Breast epithelium (tissue), 4 donors: ENCODE results near the gene PCDHGA1. TPM values are rescaled to one million over a fixed set of nuclear protein-coding genes. Genes with fewer than 3 reads are reported as not detected.
A peak's percentile ranks its signal among the peaks of the same experiment; 100 is the strongest.

Experiments used
- DNase-seq, 2 donors: peaks; one replicate each; pipeline ENCODE4 v3.0.0-alpha.2; 2019; ENCODE audit warnings: low spot score in 2 of 2
- H3K27ac ChIP-seq, 2 donors: fragments of 200-600 bp; sonication (generic) in 1 of 2; one replicate each; pipeline ENCODE4 v1.5.1; 2016 to 2019; ENCODE audit warnings: mild to moderate bottlenecking in 1 of 2
- H3K27me3 ChIP-seq, 2 donors: fragments of 200-600 bp; sonication (generic) in 1 of 2; one replicate each; pipeline versions ENCODE4 v1.5.1 to v1.6.0; 2017 to 2019; ENCODE audit warnings: control low read depth in 1 of 2, mild to moderate bottlenecking in 1 of 2
- H3K36me3 ChIP-seq: fragments of 200-600 bp; one replicate; pipeline ENCODE4 v1.5.1; 2019
- H3K4me1 ChIP-seq, 2 donors: fragments of 200-600 bp; sonication (generic); one replicate each; pipeline ENCODE4 v1.5.1; 2016 to 2019; ENCODE audit warnings: control low read depth in 1 of 2
- H3K4me3 ChIP-seq, 3 donors: fragments of 200-600 bp; sonication (generic); 1 replicate in 2 of 3; 2 replicates in 1 of 3; pipeline ENCODE4 v1.5.1; 2016 to 2019; ENCODE audit warnings: mild to moderate bottlenecking in 3 of 3, moderate library complexity in 2 of 3
- H3K9me3 ChIP-seq, 2 donors: fragments of 200-600 bp; sonication (generic) in 1 of 2; one replicate each; pipeline ENCODE4 v1.5.1; 2016 to 2019; ENCODE audit warnings: control low read depth in 1 of 2
- POLR2A ChIP-seq: fragments of 450-650 bp; IDR thresholded peaks from one replicate; pipeline ENCODE4 v1.6.1; 2016; ENCODE audit warnings: antibody characterized with exemption, mild to moderate bottlenecking, moderate library complexity
- POLR2AphosphoS5 ChIP-seq, 3 donors: sonication (generic); formaldehyde crosslinking; IDR thresholded peaks; one replicate each; pipeline ENCODE4 v1.6.1; 2017; ENCODE audit warnings: antibody characterized with exemption in 3 of 3
- intact Hi-C: fragments of 100-400 bp; cut with DNase I; formaldehyde crosslinking; loops from one replicate; pipeline ENCODE4 v1.15.1; 2023; ENCODE audit warnings: low total_unique reads
- total RNA-seq, 3 donors: library from RNA; depleted of rRNA; stranded (reverse); fragments of >200 nt; gene quantifications; one replicate each; pipeline ENCODE4 v1.1.0, GENCODE V29; 2016
- TF ChIP-seq, protein P1 (sequence below), 3 donors: fragments of 450-650 bp; IDR thresholded peaks; one replicate each; pipeline ENCODE4 v1.5.1; 2016 to 2017; ENCODE audit warnings: antibody characterized with exemption in 3 of 3, mild to moderate bottlenecking in 3 of 3, moderate library complexity in 3 of 3

The PCDHGA1 gene
- total RNA-seq, 3 donors from 2014 or later: 0.80 to 1.3 (median 1.2) TPM

DNA sequence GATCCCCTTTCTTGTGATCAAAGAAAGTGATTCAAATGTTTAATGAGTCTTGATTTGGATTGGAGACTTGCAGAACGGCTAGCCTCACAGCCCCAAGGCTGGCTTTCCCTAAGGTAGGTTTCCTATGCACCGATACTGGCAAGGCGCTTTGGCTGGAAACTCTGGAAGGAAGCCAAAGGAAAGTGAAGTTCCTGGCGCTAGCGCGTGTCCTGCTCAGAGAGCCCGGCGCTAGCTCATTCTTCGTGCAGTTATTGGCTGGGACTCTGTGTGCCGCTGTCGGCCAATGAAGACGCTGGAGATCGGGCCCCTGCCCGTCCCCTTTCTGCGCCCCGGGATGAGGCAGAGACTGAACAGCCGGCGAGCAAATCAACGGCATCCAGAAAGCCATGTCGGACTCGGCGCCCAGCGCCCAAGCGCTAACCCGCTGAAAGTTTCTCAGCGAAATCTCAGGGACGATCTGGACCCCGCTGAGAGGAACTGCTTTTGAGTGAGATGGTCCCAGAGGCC, 145.4 kb downstream of the PCDHGA1 start, which contains the start of gene PCDHGC3:
Gene PCDHGC3, plus strand, starts transcription at position 342 of the 507 bp plus-strand sequence. Its CDS starts 151 bp downstream, at position 493.
- TF ChIP-seq, protein P1, sequence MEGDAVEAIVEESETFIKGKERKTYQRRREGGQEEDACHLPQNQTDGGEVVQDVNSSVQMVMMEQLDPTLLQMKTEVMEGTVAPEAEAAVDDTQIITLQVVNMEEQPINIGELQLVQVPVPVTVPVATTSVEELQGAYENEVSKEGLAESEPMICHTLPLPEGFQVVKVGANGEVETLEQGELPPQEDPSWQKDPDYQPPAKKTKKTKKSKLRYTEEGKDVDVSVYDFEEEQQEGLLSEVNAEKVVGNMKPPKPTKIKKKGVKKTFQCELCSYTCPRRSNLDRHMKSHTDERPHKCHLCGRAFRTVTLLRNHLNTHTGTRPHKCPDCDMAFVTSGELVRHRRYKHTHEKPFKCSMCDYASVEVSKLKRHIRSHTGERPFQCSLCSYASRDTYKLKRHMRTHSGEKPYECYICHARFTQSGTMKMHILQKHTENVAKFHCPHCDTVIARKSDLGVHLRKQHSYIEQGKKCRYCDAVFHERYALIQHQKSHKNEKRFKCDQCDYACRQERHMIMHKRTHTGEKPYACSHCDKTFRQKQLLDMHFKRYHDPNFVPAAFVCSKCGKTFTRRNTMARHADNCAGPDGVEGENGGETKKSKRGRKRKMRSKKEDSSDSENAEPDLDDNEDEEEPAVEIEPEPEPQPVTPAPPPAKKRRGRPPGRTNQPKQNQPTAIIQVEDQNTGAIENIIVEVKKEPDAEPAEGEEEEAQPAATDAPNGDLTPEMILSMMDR (IDR thresholded peaks at IDR 0.05): peak; percentile 4 to 20 (median 20)
- TF ChIP-seq POLR2AphosphoS5 (IDR thresholded peaks at IDR 0.05): peak; percentile 16 to 85 (median 72)
- TF ChIP-seq POLR2A: no peak
- intact Hi-C loops: no loop called here
- peak; percentile 90 to 93 for DNase-seq
- no peaks in the 10 kb centered on the region for H3K27me3 ChIP-seq
- H3K27ac ChIP-seq: peak within 1 kb of the TSS; percentile 93 to 94
- H3K36me3 ChIP-seq: no peaks in the 10 kb centered on the region
- H3K9me3 ChIP-seq: no peaks in the 10 kb centered on the region
- H3K4me1 ChIP-seq: peaks cover 0 to 14% of the 10 kb centered on the region in 2 donors
- peak within 1 kb of the TSS; percentile 71 to 78 (median 74) for H3K4me3 ChIP-seq

DNA sequence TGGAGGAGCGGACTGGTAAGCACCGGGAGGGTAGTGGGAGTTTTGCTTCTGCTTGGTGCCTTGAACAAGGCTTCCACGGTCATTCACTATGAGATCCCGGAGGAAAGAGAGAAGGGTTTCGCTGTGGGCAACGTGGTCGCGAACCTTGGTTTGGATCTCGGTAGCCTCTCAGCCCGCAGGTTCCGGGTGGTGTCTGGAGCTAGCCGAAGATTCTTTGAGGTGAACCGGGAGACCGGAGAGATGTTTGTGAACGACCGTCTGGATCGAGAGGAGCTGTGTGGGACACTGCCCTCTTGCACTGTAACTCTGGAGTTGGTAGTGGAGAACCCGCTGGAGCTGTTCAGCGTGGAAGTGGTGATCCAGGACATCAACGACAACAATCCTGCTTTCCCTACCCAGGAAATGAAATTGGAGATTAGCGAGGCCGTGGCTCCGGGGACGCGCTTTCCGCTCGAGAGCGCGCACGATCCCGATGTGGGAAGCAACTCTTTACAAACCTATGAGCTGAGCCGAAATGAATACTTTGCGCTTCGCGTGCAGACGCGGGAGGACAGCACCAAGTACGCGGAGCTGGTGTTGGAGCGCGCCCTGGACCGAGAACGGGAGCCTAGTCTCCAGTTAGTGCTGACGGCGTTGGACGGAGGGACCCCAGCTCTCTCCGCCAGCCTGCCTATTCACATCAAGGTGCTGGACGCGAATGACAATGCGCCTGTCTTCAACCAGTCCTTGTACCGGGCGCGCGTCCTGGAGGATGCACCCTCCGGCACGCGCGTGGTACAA, 146.0 kb downstream of the PCDHGA1 start:
- Histone ChIP-seq H3K4me3 (peak overlapping the region; percentile 71 to 78 (median 74)), H3K4me1 (peaks cover 0 to 14% of the 10 kb centered on the region in 2 donors), H3K9me3 (no peaks in the 10 kb centered on the region), H3K36me3 (no peaks in the 10 kb centered on the region), H3K27ac (peak overlapping the region; percentile 93 to 94), H3K27me3 (no peaks in the 10 kb centered on the region)
- peak in 1 of 2 donors; percentile 54 for DNase-seq
- TF ChIP-seq POLR2AphosphoS5 (IDR thresholded peaks at IDR 0.05) (peak in 1 of 3 donors; percentile 7), POLR2A (no peak)
- TF ChIP-seq, protein P1 (IDR thresholded peaks at IDR 0.05): no peak
- intact Hi-C loops: no loop called here

DNA sequence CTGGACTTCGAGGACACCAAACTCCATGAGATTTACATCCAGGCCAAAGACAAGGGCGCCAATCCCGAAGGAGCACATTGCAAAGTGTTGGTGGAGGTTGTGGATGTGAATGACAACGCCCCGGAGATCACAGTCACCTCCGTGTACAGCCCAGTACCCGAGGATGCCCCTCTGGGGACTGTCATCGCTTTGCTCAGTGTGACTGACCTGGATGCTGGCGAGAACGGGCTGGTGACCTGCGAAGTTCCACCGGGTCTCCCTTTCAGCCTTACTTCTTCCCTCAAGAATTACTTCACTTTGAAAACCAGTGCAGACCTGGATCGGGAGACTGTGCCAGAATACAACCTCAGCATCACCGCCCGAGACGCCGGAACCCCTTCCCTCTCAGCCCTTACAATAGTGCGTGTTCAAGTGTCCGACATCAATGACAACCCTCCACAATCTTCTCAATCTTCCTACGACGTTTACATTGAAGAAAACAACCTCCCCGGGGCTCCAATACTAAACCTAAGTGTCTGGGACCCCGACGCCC, 146.8 kb downstream of the PCDHGA1 start:
- Histone ChIP-seq H3K36me3 (no peaks in the 10 kb centered on the region), H3K27ac (peak overlapping the region; percentile 93 to 94), H3K27me3 (no peaks in the 10 kb centered on the region), H3K9me3 (no peaks in the 10 kb centered on the region), H3K4me3 (peak overlapping the region; percentile 71 to 78 (median 74)), H3K4me1 (peaks cover 0 to 14% of the 10 kb centered on the region in 2 donors)
- no peak for TF ChIP-seq POLR2AphosphoS5 (IDR thresholded peaks at IDR 0.05)
- TF ChIP-seq, protein P1 (IDR thresholded peaks at IDR 0.05): no peak
- no peak for TF ChIP-seq POLR2A
- intact Hi-C loops: no loop called here
- no peak for DNase-seq

DNA sequence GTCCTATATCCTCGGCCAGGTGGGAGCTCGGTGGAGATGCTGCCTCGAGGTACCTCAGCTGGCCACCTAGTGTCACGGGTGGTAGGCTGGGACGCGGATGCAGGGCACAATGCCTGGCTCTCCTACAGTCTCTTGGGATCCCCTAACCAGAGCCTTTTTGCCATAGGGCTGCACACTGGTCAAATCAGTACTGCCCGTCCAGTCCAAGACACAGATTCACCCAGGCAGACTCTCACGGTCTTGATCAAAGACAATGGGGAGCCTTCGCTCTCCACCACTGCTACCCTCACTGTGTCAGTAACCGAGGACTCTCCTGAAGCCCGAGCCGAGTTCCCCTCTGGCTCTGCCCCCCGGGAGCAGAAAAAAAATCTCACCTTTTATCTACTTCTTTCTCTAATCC, 147.5 kb downstream of the PCDHGA1 start:
- H3K27ac ChIP-seq: peak overlapping the region in 1 of 2 donors; percentile 41
- TF ChIP-seq POLR2AphosphoS5 (IDR thresholded peaks at IDR 0.05) (no peak), POLR2A (no peak)
- TF ChIP-seq, protein P1 (IDR thresholded peaks at IDR 0.05): no peak
- no peak for DNase-seq
- no peaks in the 10 kb centered on the region for H3K36me3 ChIP-seq
- no peaks in the 10 kb centered on the region for H3K27me3 ChIP-seq
- peak overlapping the region; percentile 71 to 78 (median 74) for H3K4me3 ChIP-seq
- H3K4me1 ChIP-seq: peaks cover 0 to 14% of the 10 kb centered on the region in 2 donors
- H3K9me3 ChIP-seq: no peaks in the 10 kb centered on the region
- intact Hi-C loops: no loop called here
